Measurements from ENCODE around the gene ART3. TPM values are rescaled to one million over a fixed set of nuclear protein-coding genes. Genes with fewer than 3 reads are reported as not detected.

Gene ART3
- total RNA-seq, 2 experiments from 2014 or later = not detected

DNA sequence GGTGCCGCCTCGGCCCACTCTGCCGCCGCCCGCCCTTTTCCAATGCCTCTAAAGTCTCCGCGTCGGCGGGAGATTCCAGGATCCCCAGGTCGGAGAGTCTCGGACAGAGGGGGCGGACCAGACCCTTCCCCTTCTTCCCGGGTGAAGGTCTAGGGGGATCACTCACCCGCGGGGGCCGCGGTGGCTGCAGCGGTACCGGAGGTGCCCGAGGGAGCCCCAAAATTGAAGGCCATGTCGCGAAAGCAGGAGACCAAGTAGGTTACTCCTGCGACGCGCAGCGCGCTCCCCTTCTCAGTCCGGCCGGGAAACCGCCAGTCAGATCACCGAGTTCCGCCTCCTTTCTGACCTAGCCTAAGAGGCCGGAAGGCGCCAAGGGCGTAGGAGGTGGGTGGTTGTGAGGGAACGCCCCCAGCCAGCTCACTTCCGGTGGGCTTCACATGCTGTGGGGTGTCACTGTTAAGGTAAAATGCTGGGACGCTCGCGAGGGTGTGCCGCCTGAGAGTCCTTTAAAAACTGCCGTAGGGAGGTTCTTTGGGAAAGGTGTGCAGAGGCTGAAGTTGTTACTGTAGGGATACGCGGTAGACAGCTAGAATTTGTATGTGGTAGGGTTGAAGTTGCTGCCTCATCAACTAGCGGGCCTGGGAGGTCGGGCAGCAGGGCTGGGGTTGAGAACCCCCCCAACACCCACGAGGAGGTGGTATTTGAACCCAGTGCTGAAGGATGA, 73.8 kb downstream of the ART3 start, which contains the start of gene NUP54:
NUP54 (minus strand) TSS at position 256 of the 724 bp plus-strand sequence; CDS start at position 233, 23 bp downstream.
- Mint-ChIP-seq H3K27me3 (no peaks in the 10 kb centered on the region), H3K4me3 (peak within 1 kb of the TSS; percentile 87), H3K9me3 (no peaks in the 10 kb centered on the region), H3K27ac (peak within 1 kb of the TSS; percentile 89), H3K4me1 (ENCODE audit: low read depth) (peaks cover 21% of the 10 kb centered on the region), H3K36me3 (ENCODE audit: low read depth) (peaks cover 26% of the 10 kb centered on the region)
- ChIA-PET CTCF (interaction anchor here (0.7 to 2.2 kb wide), 3 partner anchors 31 to 229 kb away, joined by 3 to 9 read pairs (median 5); no protein-coding TSS in a partner anchor), POLR2A (interaction anchor here (0.9 to 1.4 kb wide), 5 partner anchors 9 to 67 kb away, joined by 3 to 6 read pairs (median 3); no protein-coding TSS in a partner anchor)
- TF ChIP-seq, protein P1, sequence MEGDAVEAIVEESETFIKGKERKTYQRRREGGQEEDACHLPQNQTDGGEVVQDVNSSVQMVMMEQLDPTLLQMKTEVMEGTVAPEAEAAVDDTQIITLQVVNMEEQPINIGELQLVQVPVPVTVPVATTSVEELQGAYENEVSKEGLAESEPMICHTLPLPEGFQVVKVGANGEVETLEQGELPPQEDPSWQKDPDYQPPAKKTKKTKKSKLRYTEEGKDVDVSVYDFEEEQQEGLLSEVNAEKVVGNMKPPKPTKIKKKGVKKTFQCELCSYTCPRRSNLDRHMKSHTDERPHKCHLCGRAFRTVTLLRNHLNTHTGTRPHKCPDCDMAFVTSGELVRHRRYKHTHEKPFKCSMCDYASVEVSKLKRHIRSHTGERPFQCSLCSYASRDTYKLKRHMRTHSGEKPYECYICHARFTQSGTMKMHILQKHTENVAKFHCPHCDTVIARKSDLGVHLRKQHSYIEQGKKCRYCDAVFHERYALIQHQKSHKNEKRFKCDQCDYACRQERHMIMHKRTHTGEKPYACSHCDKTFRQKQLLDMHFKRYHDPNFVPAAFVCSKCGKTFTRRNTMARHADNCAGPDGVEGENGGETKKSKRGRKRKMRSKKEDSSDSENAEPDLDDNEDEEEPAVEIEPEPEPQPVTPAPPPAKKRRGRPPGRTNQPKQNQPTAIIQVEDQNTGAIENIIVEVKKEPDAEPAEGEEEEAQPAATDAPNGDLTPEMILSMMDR (IDR thresholded peaks at IDR 0.05) = no peak
- DNase-seq (peak; percentile 98), ATAC-seq (peak; percentile 97)
- intact Hi-C loops (cut with micrococcal nuclease) = no loop called here

DNA sequence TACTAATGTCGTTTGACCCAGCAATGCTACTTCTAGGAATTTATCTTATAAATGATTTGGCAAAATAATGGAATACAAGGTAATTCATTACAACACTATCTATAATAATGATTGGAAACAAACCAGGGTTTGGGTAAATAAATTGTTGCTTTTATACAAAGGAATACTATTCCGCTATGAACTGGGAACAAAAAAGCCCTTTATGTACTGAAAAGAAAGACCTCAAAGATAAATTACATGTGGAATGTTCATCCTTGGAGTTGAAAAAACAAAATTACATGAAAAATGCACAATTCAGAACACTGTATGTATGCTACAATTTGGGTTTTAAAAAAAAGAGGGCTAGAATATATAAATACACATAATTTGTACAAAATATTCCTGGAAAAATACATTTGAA, 78.8 kb downstream of the ART3 start:
- Mint-ChIP-seq H3K9me3 (peaks cover 7% of the 10 kb centered on the region), H3K4me1 (ENCODE audit: low read depth) (peaks cover 6% of the 10 kb centered on the region), H3K27ac (no peak overlapping the region), H3K27me3 (no peaks in the 10 kb centered on the region), H3K4me3 (no peak overlapping the region), H3K36me3 (ENCODE audit: low read depth) (peaks cover 23% of the 10 kb centered on the region)
- intact Hi-C loops (cut with micrococcal nuclease) = no loop called here
- no peak for ATAC-seq
- ChIA-PET POLR2A (no interaction called here), CTCF (no interaction called here)
- no peak for DNase-seq
- TF ChIP-seq, protein P1 (IDR thresholded peaks at IDR 0.05) = no peak

DNA sequence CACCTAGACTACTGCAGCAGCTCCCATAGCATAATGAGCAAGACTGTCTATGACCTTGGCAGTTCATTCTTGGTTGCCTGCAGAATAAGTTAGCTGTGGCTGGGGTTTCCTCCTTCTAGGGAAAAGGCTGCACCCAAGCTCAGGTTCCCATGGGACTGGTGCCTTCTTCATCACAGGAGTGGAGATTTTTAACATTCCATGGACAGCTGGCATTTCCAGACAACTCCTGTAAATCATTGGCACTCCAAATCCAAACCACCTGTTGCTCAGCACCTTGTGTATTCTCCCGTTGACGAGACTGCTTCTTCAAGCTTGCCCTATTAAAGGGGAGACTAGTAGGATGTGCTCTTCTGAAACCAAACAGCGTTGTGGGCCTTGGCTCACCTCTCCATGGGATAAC, 81.5 kb downstream of the ART3 start:
- TF ChIP-seq, protein P1 (IDR thresholded peaks at IDR 0.05) = no peak
- DNase-seq = no peak
- Mint-ChIP-seq H3K4me3 (no peak overlapping the region), H3K27me3 (no peaks in the 10 kb centered on the region), H3K9me3 (peaks cover 7% of the 10 kb centered on the region), H3K36me3 (ENCODE audit: low read depth) (peaks cover 13% of the 10 kb centered on the region), H3K4me1 (ENCODE audit: low read depth) (no peaks in the 10 kb centered on the region), H3K27ac (no peak overlapping the region)
- CTCF ChIA-PET = interaction anchor here (1.0 to 1.1 kb wide), 3 partner anchors 23 to 151 kb away, joined by 3 to 4 read pairs (median 3); partner anchors contain the start of gene STBD1
- intact Hi-C loops (cut with micrococcal nuclease) = no loop called here
- POLR2A ChIA-PET = no interaction called here
- ATAC-seq = no peak

DNA sequence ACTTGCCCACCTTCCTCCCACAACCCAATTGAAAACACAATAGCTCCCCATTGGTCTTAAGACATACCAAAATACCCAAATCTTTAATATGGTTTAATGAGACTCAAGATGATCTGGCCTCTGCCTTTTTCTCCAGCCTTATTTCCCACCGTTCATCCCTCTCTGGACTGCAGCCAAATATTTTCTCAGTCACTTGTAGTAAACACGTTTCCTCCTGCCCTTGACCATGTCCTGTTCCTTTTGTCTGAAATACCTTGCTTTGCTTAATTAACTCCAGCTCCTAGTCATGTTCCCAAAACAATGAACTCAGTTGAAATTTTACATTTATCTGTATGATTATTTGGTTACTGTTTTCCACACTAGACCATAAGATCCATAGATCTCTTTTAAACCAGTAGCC, 82.1 kb downstream of the ART3 start:
- TF ChIP-seq, protein P1 (IDR thresholded peaks at IDR 0.05) = no peak
- ChIA-PET CTCF (interaction anchor here (1.1 kb wide), 2 partner anchors 23 to 24 kb away, joined by 3 to 4 read pairs; no protein-coding TSS in a partner anchor), POLR2A (no interaction called here)
- no peaks in the 10 kb centered on the region for H3K4me1 Mint-ChIP-seq (ENCODE audit: low read depth)
- DNase-seq = no peak
- H3K27ac Mint-ChIP-seq = no peak overlapping the region
- H3K9me3 Mint-ChIP-seq = peaks cover 7% of the 10 kb centered on the region
- no peak overlapping the region for H3K4me3 Mint-ChIP-seq
- H3K27me3 Mint-ChIP-seq = no peaks in the 10 kb centered on the region
- intact Hi-C loops (cut with micrococcal nuclease) = no loop called here
- peaks cover 8% of the 10 kb centered on the region for H3K36me3 Mint-ChIP-seq (ENCODE audit: low read depth)
- ATAC-seq = no peak

DNA sequence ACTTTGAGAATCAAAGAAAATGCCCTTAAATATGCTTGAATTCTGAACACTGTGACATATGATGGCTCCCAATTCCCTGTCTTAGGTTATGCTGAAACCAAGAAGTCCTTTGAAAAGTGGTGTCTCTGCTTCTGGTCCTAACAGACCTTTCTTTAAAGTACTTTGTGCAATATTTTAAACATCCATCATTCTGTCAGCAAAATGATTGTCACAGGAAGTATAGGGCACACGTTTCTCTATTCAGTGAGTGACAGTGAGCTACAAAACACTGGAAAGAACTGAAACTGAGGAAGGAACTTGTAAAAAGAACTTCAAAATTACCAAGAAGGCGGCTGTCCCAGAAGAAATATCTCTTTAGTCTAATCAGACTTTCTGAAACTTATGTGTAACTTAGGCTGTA, 85.8 kb downstream of the ART3 start:
- H3K9me3 Mint-ChIP-seq = no peaks in the 10 kb centered on the region
- H3K27ac Mint-ChIP-seq = no peak overlapping the region
- CTCF ChIA-PET = interaction anchor here (1.0 kb wide), 1 partner anchor 20 kb away, joined by 3 read pairs; no protein-coding TSS in a partner anchor
- POLR2A ChIA-PET = no interaction called here
- H3K4me1 Mint-ChIP-seq (ENCODE audit: low read depth) = no peaks in the 10 kb centered on the region
- H3K36me3 Mint-ChIP-seq (ENCODE audit: low read depth) = peaks cover 2% of the 10 kb centered on the region
- H3K4me3 Mint-ChIP-seq = no peak overlapping the region
- TF ChIP-seq, protein P1 (IDR thresholded peaks at IDR 0.05) = no peak
- H3K27me3 Mint-ChIP-seq = no peaks in the 10 kb centered on the region
- intact Hi-C loops (cut with micrococcal nuclease) = no loop called here
- no peak for ATAC-seq
- DNase-seq = no peak

All from activated CD8-positive, alpha-beta T cell treated with anti-CD3 and anti-CD28 coated beads for 36 hours (primary cell).